ENCODE data around the gene GTF3A. TPM values are rescaled to one million over a fixed set of nuclear protein-coding genes. Genes with fewer than 3 reads are reported as not detected.
"Not testable (repeated sequence)": the region's sequence is repeated elsewhere in the genome, so short reads cannot be mapped to it uniquely, and the experiment has no call there.

The GTF3A gene
- polyA plus RNA-seq, 3 donors: 76.7 to 87.0 (median 80.3) TPM

DNA sequence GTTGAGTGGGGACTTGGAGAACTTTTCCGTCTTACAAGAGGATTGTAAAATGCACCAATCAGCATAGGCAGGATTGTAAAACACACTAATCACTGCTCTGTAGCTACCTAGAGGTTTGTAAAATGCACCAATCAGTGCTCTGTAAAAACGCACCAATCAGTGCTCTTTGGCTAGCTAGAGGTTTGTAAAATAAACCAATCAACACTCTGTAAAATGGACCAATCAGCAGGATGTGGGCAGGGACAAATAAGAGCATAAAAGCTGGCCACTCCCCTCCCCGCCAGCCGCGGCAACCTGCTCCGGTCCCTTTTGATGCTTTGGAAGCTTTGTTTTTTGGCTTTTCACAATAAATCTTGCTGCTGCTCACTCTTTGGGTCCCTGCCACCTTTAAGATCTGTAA lies 24.0 kb upstream of the GTF3A start:
- not testable (repeated sequence) for DNase-seq

- no peak for DNase-seq
Observed at GRCh38 chr13:27401210-27401609, 23.2 kb upstream of the GTF3A start.

DNA sequence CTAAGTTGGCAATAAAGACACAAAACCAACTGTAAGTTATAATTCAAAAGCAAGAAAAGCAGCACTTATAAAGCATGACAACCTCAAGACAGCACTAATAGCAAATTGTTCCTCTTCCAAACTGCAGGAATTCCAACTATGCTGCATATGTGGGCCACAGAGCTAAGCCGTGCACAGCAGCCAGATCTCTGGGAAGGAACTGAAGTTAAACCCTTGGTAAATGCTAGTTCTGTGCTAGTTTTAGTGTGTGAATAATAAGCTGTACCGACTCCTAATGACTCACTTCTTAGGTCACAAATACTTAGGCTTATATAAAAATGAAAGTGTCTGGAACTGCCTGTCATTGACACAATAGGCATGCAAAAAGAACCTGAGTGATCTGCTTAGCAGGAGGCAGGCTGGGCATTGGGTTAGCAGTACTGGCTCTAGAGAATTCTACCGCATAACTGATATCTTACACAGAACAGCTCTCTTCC lies 21.2 kb upstream of the GTF3A start:
- DNase-seq: no peak

DNA sequence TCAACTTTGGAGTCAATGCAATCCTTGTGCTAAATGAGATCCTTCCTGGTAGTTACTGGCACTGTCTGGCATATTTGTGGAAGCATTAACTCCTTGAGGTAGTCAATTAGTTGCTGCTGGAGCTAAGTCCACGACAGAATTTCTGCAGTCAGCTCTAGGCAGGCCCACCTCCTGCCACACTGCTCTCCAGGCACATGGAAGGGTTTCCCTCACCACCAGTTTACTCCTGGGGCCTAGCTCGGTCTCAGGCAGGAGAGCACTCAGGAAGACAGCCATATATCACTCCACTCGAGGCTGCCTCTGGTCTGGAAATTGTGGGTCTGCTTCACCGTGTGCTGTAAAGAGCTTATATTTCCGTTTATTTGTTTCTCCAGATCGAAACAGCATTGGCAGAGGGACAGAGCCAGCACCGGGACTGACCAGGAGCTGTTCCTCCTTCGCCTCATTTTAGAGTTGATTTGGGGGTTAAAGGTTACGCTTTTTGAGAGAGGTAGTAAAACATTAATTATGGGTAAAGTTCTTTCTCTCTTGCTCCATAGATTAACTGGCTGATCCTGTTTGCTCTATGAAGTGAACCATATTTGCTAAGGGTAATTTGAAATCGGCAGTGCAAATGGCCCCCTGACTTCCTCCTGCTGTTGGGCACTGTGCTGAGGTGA lies 20.6 kb upstream of the GTF3A start:
- no peak for DNase-seq

DNA sequence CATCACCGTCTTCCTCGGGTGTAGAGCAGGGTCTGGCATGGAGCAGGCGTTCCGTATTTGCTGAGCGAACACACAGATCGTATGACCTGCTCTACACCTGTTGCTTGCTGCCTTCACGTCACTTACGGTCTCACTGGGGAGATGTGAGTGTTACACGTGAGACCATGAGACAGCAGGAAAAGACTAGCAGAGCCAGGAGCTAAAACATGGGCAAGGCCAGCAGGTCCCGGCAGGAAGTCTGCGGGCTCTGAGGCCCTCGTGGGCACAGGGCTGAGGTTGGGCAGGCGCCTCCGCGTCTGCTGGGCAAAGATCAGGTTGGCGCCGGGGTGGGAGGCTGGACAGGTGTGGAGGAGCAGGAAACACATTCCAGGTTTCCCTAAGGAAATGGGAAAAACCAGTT lies 19.7 kb upstream of the GTF3A start:
- DNase-seq: no peak

DNA sequence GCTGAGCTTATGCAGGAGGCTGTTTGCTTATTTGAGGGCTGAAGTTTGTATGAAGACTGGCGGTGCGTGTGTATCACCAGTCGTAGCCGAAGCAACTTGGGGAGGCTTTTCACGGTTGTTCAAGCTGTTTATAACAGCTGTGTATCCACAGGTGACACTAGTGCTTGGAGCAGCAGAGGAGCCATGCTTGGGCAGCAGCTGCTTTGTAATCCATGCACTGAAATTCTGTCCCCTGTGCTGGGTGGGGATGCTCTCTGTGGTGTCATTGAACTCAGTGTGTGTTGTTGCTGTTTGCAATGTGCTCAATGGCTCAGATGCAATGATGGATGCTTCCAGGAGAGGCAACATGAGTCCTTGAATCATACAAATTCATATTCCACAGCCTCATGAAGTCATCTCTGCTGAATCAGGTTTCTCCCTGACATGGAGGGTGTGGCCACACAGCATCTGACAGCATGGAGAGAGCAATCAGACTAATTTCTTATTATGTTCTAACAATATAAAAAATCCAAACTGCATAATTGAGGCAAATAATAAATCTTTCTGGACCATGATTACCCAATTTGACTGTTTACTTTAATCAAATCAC lies 18.8 kb upstream of the GTF3A start:
- DNase-seq: no peak

GRCh38 chr13:27406178-27406939 lies 18.1 kb upstream of the GTF3A start:
- no peak for DNase-seq

GRCh38 chr13:27408074-27408473 lies 16.3 kb upstream of the GTF3A start:
- DNase-seq: no peak

- DNase-seq: no peak
Observed at GRCh38 chr13:27409013-27409412, 15.4 kb upstream of the GTF3A start.

- no peak for DNase-seq
Observed at GRCh38 chr13:27411341-27411740, 13.1 kb upstream of the GTF3A start.

- DNase-seq: no peak
Observed at GRCh38 chr13:27415116-27415515, 9.3 kb upstream of the GTF3A start.

GRCh38 chr13:27419328-27419727 lies 5.1 kb upstream of the GTF3A start:
- DNase-seq: no peak

DNA sequence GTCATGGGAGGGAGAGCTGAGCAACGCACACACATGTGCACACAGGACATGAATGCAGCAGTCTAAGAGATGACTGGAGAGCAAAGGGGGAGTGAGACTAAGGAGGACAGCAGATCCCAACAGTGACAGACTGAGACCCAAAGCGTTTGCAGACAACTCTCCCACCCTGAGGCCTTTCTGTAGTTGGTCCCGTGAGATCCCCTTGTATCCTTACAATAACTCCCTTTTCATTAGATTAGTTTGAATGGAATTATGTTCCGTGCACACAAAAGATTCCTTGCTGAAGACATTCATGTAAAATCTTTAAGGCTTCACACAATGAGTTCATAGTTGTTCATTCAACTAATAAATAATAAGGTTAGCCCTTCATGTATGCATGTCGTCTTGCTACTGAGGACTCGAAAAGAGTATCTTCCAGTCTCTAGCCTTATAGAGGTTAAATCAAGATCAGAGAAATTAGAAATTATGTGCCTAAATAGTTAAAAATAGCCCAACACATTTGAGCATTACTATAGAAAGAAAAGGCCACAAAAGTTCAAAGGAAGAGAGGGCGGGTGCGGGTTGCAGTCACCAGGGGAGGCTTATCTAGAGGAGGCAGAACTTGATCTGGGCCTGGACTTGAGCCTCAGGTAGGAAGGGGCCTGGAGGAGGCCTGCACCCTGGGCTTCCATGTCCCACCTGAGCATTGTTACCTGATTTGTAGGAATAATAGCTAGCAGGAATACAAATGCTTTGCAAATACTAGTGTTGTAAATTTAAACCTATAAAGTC lies 3.1 kb upstream of the GTF3A start:
- no peak for DNase-seq

DNA sequence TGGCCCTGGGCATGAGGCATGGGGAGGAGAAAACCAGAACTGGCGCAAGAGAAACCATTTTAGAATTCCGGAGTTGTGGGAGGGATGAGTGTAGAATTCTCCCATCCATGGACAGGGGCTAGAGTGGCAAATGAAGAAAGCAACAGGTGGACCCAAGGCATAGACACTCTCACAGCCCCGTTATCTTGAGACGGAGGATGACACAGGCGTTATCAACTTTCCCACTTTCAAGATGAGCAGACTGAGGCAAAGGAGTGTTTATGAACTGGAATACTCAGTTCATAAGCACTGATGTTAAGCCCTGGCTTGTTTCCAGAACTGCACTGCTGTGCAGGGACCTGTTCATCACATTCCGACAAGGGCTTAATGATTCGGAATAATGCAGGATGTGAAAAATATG lies 1.1 kb upstream of the GTF3A start:
- DNase-seq: no peak

DNA sequence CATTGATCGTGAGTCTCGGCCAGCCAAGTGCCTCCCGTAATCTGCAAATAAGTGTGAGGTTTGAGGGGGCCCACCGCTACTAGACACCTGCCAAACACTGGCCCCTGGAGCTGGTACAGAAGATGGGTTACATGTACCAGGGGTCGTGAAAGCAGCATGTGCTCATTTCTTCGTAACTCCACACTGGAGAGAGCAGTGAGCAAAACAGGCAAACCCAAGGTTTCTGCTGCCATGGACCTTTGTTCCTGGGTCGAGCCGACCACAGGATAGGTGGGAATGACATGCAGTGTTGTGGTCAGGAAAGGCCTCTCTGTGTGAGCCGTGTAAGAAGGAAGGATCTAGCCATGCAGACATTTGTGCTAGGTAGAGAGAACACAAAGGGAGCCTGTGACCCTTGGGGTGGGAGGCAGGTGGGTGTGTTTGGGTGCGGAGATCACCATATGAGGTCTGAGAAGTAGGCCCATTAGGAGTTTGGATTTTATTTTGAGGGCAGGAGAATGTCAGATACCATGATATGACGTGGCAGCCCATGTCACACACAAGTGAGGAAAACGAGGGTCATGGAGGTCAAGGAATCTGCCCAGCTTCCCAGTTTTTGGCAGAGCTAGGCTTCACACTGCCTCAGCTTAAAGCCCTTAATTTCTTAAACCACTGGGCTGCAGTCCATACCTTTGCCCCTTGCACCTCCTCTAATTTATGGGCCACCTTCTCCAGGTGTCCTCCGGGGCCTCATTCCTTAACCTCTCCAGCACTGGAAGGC lies 919 bp downstream of the GTF3A start:
- no peak for DNase-seq

DNA sequence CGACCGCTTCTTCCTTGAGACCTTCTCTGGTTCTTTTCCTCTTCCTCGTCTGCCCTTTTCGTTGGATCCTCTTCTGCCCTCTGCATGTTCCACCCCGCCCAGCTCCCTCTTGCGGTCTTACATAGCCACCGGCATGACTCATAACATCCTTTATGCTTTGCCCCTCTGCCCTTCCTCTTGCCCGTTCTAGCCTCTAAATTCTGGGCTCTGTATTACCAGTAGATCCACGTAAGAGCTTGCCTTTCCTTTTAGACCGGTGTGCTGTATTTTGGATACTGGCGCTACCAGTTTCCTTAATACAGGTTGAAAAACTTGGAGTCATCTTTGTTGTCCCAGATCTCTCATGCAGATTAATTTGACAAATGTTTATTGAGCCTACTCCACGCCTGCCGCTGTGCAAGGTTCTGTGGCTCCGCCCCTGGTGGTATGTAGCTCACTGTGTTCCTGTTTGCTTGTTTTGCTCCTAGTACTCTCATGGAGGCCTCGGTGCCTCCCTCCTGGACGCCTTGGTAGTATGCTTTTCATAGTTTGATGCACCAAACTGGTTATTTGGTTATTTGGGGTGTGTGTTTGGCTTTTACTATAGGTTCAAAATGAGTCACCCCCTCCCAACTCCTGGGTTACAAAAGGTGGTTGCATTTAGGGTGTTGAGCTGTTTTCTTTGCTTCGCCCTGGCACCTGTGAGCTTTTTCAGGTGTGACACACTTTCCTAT lies 1.7 kb downstream of the GTF3A start:
- no peak for DNase-seq

DNA sequence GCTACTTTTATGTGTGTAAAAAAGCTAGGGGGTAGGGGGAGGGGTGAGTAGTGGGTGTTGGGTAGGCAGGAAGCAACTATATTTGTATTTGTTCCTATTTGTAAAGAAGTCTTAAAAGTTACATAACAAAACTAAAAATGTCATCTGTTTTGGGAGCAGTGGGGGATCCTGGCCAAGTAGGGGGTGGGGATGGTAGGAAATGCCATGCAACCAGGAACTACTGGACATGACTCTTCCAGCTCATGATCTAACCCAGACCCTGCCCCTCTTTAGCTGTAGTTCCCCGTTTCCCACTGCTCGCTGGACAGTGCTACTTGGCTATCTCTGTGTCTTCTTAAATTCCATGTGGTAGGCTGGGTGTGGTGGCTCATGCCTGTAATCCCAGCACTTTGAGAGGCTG lies 3.2 kb downstream of the GTF3A start:
- DNase-seq: no peak

GRCh38 chr13:27428160-27428559 lies 3.7 kb downstream of the GTF3A start:
- DNase-seq: no peak

DNA sequence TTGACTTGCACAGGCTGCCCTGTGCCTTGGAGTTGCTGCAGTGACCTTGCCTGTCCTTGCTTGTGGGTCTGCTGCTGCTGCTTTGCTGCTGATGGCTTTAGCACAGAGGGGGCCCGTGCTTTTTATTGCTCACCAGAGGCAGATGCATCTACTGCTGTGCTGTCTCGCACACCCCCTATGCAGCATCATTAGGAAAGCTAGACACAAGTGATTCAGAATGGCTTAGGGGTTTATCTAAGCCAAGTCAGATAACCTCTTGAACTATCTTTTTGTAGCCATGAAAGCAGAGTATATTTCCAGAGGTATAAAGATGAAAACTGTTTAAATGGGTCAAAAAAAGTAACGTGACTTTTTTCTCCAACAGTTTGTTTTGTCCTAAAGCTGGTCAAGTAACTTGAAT lies 7.8 kb downstream of the GTF3A start:
- no peak for DNase-seq

DNA sequence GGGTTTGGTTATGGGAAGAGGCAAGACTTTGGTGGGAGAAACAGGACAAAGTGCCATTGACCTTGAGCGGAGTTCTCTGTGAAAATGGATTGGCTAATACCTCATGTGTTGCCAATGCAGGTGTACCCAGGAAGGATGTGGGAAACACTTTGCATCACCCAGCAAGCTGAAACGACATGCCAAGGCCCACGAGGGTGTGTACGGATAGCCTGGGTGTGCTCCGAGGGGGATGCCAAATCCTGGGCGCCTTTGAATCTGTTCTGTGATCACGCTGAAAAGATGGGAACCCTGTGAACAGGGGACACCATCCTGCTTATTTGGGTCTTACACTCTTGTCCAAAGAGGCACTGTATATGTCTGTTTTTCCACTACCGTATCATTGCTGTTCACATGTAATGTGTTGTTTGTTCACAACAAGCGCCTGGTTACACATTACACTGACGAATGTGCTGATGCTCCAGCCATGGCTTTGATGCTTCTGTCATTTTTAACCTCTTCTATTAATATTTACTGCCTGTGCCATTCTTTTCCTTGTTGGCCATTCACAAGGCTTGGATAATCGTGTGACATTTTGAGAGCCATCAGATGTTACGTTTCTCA lies 8.3 kb downstream of the GTF3A start:
- DNase-seq: no peak

GRCh38 chr13:27437126-27437525 lies 12.7 kb downstream of the GTF3A start:
- DNase-seq: no peak
